ENCODE data around the gene FHIT.

GRCh38 chr3:60136601-60137000, 1114.7 kb downstream of the FHIT start:
- TF ChIP-seq, protein P1, sequence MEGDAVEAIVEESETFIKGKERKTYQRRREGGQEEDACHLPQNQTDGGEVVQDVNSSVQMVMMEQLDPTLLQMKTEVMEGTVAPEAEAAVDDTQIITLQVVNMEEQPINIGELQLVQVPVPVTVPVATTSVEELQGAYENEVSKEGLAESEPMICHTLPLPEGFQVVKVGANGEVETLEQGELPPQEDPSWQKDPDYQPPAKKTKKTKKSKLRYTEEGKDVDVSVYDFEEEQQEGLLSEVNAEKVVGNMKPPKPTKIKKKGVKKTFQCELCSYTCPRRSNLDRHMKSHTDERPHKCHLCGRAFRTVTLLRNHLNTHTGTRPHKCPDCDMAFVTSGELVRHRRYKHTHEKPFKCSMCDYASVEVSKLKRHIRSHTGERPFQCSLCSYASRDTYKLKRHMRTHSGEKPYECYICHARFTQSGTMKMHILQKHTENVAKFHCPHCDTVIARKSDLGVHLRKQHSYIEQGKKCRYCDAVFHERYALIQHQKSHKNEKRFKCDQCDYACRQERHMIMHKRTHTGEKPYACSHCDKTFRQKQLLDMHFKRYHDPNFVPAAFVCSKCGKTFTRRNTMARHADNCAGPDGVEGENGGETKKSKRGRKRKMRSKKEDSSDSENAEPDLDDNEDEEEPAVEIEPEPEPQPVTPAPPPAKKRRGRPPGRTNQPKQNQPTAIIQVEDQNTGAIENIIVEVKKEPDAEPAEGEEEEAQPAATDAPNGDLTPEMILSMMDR (IDR thresholded peaks at IDR 0.05; ENCODE audit: insufficient read depth, low read length, poor library complexity, severe bottlenecking): no peak
- TF ChIP-seq EZH2phosphoT487 (conservative IDR thresholded peaks at IDR 0.05; ENCODE audit: low read length): no peak
